Stimulated activated CD4-positive, alpha-beta T cell treated with anti-CD3 and anti-CD28 coated beads, Interleukin-1b, Interleukin-23, amount 100 ng/mL, for 1 hour (primary cell): ENCODE results near the gene ARHGEF37.
"Not testable (repeated sequence)": the region's sequence is repeated elsewhere in the genome, so short reads cannot be mapped to it uniquely, and the experiment has no call there.

ENCODE experiments used
- DNase-seq, 2 donors: peaks; one replicate each; pipeline ENCODE4 v3.0.0-alpha.2; 2020; ENCODE audit warnings: low read depth in 2 of 2

The ARHGEF37 gene

GRCh38 chr5:149648464-149649393 is 67.4 kb downstream of the ARHGEF37 start:
- DNase-seq: not testable (repeated sequence)

DNA sequence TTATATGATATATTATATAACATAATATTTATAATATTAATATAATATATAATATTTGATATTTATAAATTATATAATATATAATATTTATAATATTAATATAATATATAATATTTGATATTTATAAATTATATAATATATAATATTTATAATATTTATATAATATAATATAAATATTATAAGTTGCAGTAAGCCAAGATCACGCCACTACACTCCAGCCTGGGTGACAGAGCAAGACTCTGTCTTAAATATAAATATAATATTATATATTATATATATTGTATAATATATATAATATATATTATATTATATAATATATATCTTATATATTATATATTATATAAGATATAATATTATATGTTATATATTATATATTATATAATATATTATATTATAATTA is 68.4 kb downstream of the ARHGEF37 start:
- not testable (repeated sequence) for DNase-seq

GRCh38 chr5:149651686-149652085 is 70.4 kb downstream of the ARHGEF37 start:
- no peak for DNase-seq

- DNase-seq: no peak
Observed at GRCh38 chr5:149652697-149653096, 71.4 kb downstream of the ARHGEF37 start.

DNA sequence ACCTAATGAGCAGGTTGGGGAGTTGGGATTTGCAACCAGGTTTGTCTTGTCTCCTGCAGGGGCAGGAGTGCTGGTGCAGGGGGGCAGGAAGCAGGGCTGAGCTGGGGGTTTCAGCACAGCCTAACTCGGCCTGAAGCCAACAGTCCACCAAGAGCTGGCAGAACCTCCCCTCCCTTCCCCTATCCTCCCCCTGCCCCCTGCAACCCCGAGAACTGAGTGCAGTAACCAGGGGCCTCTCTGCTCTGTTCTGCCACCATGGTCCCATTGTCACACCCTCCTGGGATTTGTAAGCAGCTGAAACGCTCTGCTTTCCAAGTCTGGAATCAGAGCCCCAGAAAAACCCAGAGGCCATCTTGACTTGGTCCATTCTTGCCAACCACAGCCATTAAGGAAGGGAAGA is 72.9 kb downstream of the ARHGEF37 start:
- DNase-seq: no peak

DNA sequence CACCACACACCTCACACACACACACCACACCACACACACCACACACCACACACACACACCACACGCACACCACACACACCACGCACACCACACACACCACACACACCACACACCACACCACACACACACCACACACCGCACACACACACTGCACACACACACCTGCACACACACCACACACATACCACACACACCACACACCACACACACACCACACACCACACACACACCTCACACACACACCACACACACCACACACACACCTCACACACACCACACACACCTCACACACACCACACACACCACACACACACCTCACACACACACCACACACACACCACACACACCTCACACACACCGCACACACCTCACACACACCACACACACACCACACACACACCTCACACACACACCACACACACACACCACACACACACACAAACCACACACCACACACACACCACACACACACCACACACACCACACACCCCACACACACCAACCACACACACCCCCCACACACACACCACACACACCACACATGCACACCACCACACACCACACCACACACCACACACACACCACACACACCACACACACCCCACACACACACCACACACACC is 73.7 kb downstream of the ARHGEF37 start:
- DNase-seq: no peak

- DNase-seq: no peak
Observed at GRCh38 chr5:149656576-149657182, 75.4 kb downstream of the ARHGEF37 start.

DNA sequence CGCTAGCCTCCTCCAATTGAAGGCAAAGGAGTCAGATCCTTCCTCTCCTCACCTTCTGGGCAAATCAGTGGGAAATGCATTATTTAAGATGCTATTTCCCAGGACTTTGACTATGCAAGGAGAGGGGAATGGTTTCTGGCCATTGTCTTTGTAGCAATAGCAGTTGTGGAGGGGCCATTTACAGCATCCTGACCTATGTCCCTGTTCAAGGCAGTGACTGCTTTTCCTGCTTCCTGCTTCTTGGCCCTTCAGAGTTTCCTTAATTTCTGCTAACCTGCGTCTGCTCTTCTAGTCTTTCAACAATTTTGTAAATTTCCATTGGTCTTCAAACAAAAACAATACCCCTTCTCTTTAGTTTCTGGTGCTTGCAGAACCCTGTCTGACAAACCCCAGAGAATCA is 76.0 kb downstream of the ARHGEF37 start:
- DNase-seq: no peak

- no peak for DNase-seq
Observed at GRCh38 chr5:149658299-149658698, 77.0 kb downstream of the ARHGEF37 start.

DNA sequence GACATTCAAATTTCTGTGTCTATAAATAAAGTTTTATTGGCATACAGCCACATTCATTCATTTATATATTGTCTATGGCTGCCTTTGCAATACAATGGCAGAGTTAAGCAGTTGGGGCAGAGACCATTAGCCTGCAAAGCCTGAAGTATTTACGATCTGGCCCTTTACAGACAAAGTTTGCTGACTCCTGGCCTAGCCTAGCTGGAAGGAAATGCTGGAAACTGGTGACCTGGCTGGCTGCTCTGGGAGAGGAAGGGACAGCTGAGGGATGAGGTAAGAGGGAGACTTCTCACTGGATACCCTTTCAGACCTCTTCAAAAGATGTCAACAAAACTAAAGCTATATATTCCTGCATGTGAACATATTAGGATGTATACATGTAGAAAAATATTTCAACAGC is 82.8 kb downstream of the ARHGEF37 start:
- DNase-seq: no peak

DNA sequence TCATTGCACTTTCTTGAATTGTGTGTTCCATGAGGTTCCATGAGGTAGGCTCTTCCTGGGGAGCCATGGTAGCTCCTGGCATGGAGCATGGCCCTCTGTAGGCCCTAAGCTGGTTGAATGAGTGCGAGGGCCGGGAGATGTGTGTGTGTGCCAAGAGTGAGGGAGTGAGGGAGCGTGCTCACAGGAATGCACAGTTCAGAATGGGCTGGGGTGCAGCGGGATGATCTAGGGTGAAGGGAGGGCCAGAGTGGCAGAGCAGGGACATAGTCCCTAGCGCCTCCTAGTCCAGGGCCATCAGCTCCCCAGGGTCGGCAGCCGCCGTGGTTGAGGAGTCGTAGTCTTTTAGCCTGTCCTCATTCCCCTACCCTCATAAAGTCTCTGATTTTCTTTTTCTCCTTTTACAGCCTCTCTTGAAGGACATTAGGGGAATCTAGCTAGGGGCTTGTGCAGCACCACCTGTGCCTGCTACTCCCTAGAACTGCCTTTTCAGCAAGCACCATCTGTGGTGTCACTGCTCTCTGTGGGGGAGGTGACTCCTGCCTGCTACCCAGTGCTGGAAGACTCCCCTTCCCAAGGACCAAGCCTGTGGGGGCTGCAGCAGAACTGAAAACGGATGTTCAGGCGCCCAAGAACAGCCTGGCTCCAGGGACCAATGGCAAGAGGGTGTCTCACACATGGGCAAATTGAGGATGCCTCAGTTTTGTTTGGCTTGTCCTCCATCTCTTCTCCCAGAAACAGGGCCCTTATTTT is 83.5 kb downstream of the ARHGEF37 start:
- DNase-seq: no peak

- DNase-seq: no peak
Observed at GRCh38 chr5:149665416-149666175, 84.3 kb downstream of the ARHGEF37 start.

DNA sequence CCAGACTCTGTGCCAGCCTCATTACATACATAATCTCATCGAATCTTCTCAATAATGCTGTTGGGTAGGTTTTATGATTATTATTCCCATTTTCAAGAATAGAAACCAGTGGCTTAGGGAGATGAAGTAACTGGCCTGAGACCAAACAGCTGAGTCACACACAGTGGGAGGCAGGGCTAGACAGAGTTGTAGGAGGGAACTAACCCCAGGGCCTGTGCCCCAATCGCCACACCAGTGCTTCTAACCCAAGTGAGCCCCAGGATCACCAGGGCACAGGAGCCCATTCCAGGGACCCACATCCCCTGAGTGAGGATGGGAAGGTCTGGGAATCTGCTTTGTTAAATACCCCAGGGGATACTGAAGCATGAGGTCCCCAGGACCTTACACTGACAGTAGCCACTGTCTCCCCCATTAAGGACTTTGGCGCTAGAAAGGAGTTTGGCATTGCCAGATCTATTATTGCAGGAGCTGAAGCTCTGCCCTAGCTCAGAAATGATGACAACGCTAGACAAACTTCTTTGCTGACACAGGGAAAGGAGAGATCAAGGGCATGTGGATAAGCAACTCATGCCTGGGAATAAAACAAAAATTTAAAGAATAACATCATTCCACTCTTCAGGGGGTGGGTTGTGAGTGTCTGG is 85.0 kb downstream of the ARHGEF37 start:
- no peak for DNase-seq

- DNase-seq: no peak
Observed at GRCh38 chr5:149667084-149667828, 86.0 kb downstream of the ARHGEF37 start.

DNA sequence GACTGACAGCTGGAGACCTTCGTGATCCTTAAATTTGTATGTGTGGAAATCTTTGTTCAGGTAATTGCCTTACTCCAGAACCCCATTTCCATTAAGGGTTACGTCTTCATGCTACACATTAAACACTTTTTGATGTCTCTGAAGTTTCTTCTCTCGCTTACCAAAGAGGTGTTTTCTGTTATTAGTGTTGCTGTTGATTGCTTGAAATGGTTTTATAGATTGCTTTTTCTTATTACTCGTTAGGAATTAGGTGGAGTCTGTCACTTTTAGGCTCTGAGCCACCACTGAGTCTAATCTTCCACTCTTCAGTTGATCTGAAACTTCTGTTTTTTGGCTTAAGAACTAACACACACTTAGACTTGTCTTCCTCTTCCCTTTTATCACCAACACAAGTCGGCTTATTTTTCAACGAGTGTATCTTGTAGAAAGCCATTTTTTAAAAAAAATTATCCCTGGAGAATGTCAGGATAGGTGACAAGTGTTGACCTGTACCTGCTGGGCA is 86.6 kb downstream of the ARHGEF37 start:
- DNase-seq: no peak

DNA sequence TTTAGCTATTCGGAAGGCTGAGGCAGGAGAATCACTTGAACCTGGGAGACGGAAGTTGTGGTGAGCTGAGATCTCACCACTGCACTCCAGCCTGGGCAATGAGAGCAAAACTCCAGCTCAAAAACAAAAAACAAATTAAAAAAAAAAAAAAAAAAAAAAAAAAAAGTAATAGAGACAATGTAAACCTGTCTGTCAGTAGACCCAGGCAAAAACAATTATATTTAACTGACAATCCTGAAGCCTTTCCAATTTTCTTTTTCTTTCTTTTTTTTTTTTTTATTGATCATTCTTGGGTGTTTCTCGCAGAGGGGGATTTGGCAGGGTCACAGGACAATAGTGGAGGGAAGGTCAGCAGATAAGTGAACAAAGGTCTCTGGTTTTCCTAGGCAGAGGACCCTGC is 88.0 kb downstream of the ARHGEF37 start:
- DNase-seq: not testable (repeated sequence)

DNA sequence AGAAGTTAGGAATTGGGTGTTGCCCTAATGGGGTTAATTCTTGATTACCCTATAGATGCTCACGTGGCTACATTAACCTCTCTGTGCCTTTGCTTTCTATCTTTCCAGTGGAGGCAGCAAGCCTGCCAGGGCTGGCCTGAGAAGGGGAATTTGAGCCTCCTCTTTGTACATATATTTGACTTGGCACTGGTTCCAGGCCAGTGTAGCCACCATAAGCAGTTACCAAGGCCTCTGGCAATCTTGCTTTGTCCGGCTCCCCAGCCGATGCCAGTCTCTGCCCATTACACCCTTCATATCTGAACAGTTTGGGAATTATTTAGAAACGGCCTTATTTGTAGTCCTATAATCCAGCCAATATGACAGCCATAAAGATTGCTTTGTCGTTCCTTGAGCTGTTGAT is 90.2 kb downstream of the ARHGEF37 start:
- no peak for DNase-seq

DNA sequence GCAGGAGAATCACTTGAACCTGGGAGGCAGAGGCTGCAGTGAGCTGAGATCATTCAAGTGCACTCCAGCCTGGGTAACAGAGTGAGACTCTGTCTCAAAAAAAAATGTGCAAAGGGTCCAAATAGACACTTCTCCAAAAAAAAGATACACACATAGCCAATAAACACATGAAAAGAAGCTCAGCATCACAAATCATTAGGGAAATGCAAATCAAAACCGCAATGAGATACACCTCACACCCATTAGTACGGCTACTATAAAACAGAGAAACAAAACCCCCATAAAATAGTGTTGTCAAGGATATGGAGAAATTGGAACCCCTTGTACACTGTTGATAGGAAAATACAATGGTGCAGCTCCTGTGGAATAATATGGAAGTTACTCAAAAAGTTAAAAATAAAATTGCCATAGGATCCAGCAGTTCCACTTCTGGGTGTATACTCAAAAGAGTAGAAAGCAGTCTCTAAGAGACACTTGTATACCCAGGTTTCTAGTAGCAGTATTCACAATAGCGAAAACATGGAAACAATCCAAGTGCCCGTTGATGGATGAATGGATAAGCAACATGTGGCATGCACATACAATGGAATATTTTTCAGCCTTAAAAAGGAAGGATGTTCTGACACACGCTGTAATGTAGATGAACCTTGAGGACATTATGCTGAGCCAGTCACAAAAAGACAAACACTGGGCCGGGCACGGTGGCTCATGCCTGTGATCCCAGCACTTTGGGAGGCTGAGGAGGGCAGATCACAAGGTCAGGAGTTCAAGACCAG is 91.6 kb downstream of the ARHGEF37 start:
- no peak for DNase-seq

- DNase-seq: no peak
Observed at GRCh38 chr5:149674686-149675085, 93.4 kb downstream of the ARHGEF37 start.
